ENCODE data around the gene OR2J2.
"Not testable (repeated sequence)": the region's sequence is repeated elsewhere in the genome, so short reads cannot be mapped to it uniquely, and the experiment has no call there.

OR2J2 gene

GRCh38 chr6:29200767-29201662, 30.3 kb downstream of the OR2J2 start:
- Mint-ChIP-seq H3K4me1 (no peaks in the 10 kb centered on the region), H3K9me3 (no peaks in the 10 kb centered on the region), H3K27me3 (no peaks in the 10 kb centered on the region), H3K4me3 (no peak overlapping the region), H3K27ac (no peak overlapping the region)
- ATAC-seq (no peak), DNase-seq (no peak)

- H3K9me3 Mint-ChIP-seq = no peaks in the 10 kb centered on the region
- H3K27ac Mint-ChIP-seq = no peak overlapping the region
- H3K4me1 Mint-ChIP-seq = no peaks in the 10 kb centered on the region
- H3K4me3 Mint-ChIP-seq = no peak overlapping the region
- no peak for DNase-seq
- no peaks in the 10 kb centered on the region for H3K27me3 Mint-ChIP-seq
- no peak for ATAC-seq
These were observed 31.3 kb downstream of the OR2J2 start for GRCh38 chr6:29201966-29202365.

- no peak overlapping the region for H3K4me3 Mint-ChIP-seq
- no peaks in the 10 kb centered on the region for H3K9me3 Mint-ChIP-seq
- DNase-seq (no peak), ATAC-seq (no peak)
- no peaks in the 10 kb centered on the region for H3K4me1 Mint-ChIP-seq
- H3K27ac Mint-ChIP-seq = no peak overlapping the region
- peaks cover 31% of the 10 kb centered on the region for H3K27me3 Mint-ChIP-seq
These were observed 40.8 kb downstream of the OR2J2 start for GRCh38 chr6:29211488-29211887.

- Mint-ChIP-seq H3K9me3 (no peaks in the 10 kb centered on the region), H3K27ac (no peak overlapping the region), H3K4me1 (no peaks in the 10 kb centered on the region), H3K27me3 (peaks cover 61% of the 10 kb centered on the region), H3K4me3 (no peak overlapping the region)
- no peak for DNase-seq
- no peak for ATAC-seq
These were observed 45.8 kb downstream of the OR2J2 start for GRCh38 chr6:29216528-29216927.

- H3K4me3 Mint-ChIP-seq, ATAC-seq, H3K9me3 Mint-ChIP-seq, H3K4me1 Mint-ChIP-seq, H3K27ac Mint-ChIP-seq, DNase-seq: not testable (repeated sequence)
- peaks cover 61% of the 10 kb centered on the region for H3K27me3 Mint-ChIP-seq
These were observed 46.5 kb downstream of the OR2J2 start for GRCh38 chr6:29217242-29217641.

- H3K27me3 Mint-ChIP-seq = peaks cover 58% of the 10 kb centered on the region
- not testable (repeated sequence) for H3K4me1 Mint-ChIP-seq, H3K27ac Mint-ChIP-seq, ATAC-seq, H3K9me3 Mint-ChIP-seq, H3K4me3 Mint-ChIP-seq, DNase-seq
These were observed 47.3 kb downstream of the OR2J2 start for GRCh38 chr6:29218056-29218455.
